Activated CD8-positive, alpha-beta memory T cell treated with anti-CD3 and anti-CD28 coated beads for 24 hours (primary cell): ENCODE results near the gene TCF7L2.
"Not testable (repeated sequence)": the region's sequence is repeated elsewhere in the genome, so short reads cannot be mapped to it uniquely, and the experiment has no call there.

Source experiments
- DNase-seq: peaks from one replicate; pipeline ENCODE4 v3.0.0-alpha.2; 2020

The TCF7L2 gene

GRCh38 chr10:113099431-113100183 lies 149.6 kb downstream of the TCF7L2 start:
- DNase-seq, result no peak

GRCh38 chr10:113100281-113100680 lies 150.2 kb downstream of the TCF7L2 start:
- DNase-seq, result no peak

GRCh38 chr10:113103131-113103840 lies 153.2 kb downstream of the TCF7L2 start:
- DNase-seq, result no peak

GRCh38 chr10:113104047-113104446 lies 154.0 kb downstream of the TCF7L2 start:
- no peak for DNase-seq

GRCh38 chr10:113108194-113108835 lies 158.3 kb downstream of the TCF7L2 start:
- peak; percentile 67 for DNase-seq

GRCh38 chr10:113108948-113109347 lies 158.9 kb downstream of the TCF7L2 start:
- DNase-seq, result no peak

- not testable (repeated sequence) for DNase-seq
Measured at GRCh38 chr10:113109482-113109881, 159.4 kb downstream of the TCF7L2 start.

GRCh38 chr10:113111260-113111659 lies 161.2 kb downstream of the TCF7L2 start:
- no peak for DNase-seq

- no peak for DNase-seq
Measured at GRCh38 chr10:113111900-113112853, 162.1 kb downstream of the TCF7L2 start.

- no peak for DNase-seq
Measured at GRCh38 chr10:113113241-113113640, 163.2 kb downstream of the TCF7L2 start.

GRCh38 chr10:113113918-113114317 lies 163.9 kb downstream of the TCF7L2 start:
- no peak for DNase-seq

- no peak for DNase-seq
Measured at GRCh38 chr10:113115556-113115955, 165.5 kb downstream of the TCF7L2 start.

- DNase-seq, result no peak
Measured at GRCh38 chr10:113118882-113119281, 168.8 kb downstream of the TCF7L2 start.

- DNase-seq, result no peak
Measured at GRCh38 chr10:113119801-113120200, 169.8 kb downstream of the TCF7L2 start.

GRCh38 chr10:113121153-113121552 lies 171.1 kb downstream of the TCF7L2 start:
- DNase-seq, result no peak

- DNase-seq, result no peak
Measured at GRCh38 chr10:113122947-113123346, 172.9 kb downstream of the TCF7L2 start.

- no peak for DNase-seq
Measured at GRCh38 chr10:113124724-113125123, 174.7 kb downstream of the TCF7L2 start.

- no peak for DNase-seq
Measured at GRCh38 chr10:113125612-113126011, 175.6 kb downstream of the TCF7L2 start.

GRCh38 chr10:113126229-113127201 lies 176.5 kb downstream of the TCF7L2 start:
- peak; percentile 71 for DNase-seq

GRCh38 chr10:113127261-113127900 lies 177.3 kb downstream of the TCF7L2 start:
- no peak for DNase-seq

- no peak for DNase-seq
Measured at GRCh38 chr10:113127901-113128283, 177.8 kb downstream of the TCF7L2 start.
